PC-3 (cell line): ENCODE data around the gene AP1S1. TPM values are rescaled to one million over a fixed set of nuclear protein-coding genes. Genes with fewer than 3 reads are reported as not detected.
A peak's percentile ranks its signal among the peaks of the same experiment; 100 is the strongest.

ENCODE experiments used
- ATAC-seq: fragments of 200-7000 bp; cut with Tn5 transposase; 2 replicates; pipeline ENCODE4 v1.9.1; 2020; ENCODE audit warnings: mild to moderate bottlenecking, moderate library complexity
- BruUV-seq: library from RNA; stranded (reverse); fragments of 400-500 nt; replicated peaks from 2 replicates; lab custom pipeline; 2021; lab: Mats Ljungman, UMichigan
- CTCF ChIA-PET: fragments of 300-600 bp; sonication (Branson Sonifier 250); formaldehyde crosslinking; loops from one replicate; lab custom pipeline; 2022; ENCODE audit warnings: antibody characterized with exemption; lab: Charles Lee
- POLR2A ChIA-PET: fragments of 300-600 bp; sonication (Branson Sonifier 250); formaldehyde crosslinking; loops from one replicate; lab custom pipeline; 2022; ENCODE audit warnings: antibody characterized with exemption; ENCODE audit not compliant: unreplicated experiment; lab: Charles Lee
- DNase-seq: peaks from one replicate; pipeline ENCODE4 v3.0.0-alpha.2; 2015
- H2AFZ ChIP-seq: fragments of 300-600 bp; sonication (generic); 2 replicates; pipeline ENCODE4 v1.6.0; 2016; ENCODE audit warnings: antibody characterized with exemption, low read length
- H3F3A ChIP-seq: fragments of 300-600 bp; sonication (generic); one replicate; pipeline ENCODE4 v1.6.0; 2017; ENCODE audit warnings: antibody characterized with exemption, low read length, control low read depth, mild to moderate bottlenecking; ENCODE audit not compliant: unreplicated experiment
- H3K27ac ChIP-seq: fragments of 300-600 bp; sonication (generic); 2 replicates; pipeline ENCODE4 v1.5.1; 2016; ENCODE audit warnings: mild to moderate bottlenecking, low read length
- H3K27me3 ChIP-seq: fragments of 300-600 bp; sonication (generic); 2 replicates; pipeline ENCODE4 v1.6.1; 2016; ENCODE audit warnings: low read length, mixed read lengths
- H3K36me3 ChIP-seq: fragments of 300-600 bp; sonication (generic); 2 replicates; pipeline ENCODE4 v1.6.1; 2016; ENCODE audit warnings: low read depth, mixed run types, low read length, mixed read lengths
- H3K4me1 ChIP-seq: fragments of 300-600 bp; sonication (generic); 2 replicates; pipeline ENCODE4 v1.5.1; 2016; ENCODE audit warnings: low read length; ENCODE audit not compliant: insufficient read depth
- H3K4me2 ChIP-seq: fragments of 300-600 bp; sonication (generic); 2 replicates; pipeline ENCODE4 v1.6.0; 2016; ENCODE audit warnings: low read length
- H3K4me3 ChIP-seq: fragments of 300-600 bp; sonication (generic); 2 replicates; pipeline ENCODE4 v1.5.1; 2016; ENCODE audit warnings: mild to moderate bottlenecking, low read length, mixed read lengths
- H3K79me2 ChIP-seq: fragments of 300-600 bp; sonication (generic); 2 replicates; pipeline ENCODE4 v1.6.1; 2017; ENCODE audit warnings: low read length, mixed read lengths
- H3K9ac ChIP-seq: fragments of 300-600 bp; sonication (generic); 2 replicates; pipeline ENCODE4 v1.6.0; 2016; ENCODE audit warnings: mild to moderate bottlenecking, low read length
- H3K9me2 ChIP-seq: fragments of 300-600 bp; sonication (generic); replicated peaks from 2 replicates; pipeline ENCODE4 v1.6.1; 2016; ENCODE audit warnings: mixed run types, low read length, mixed read lengths
- H3K9me3 ChIP-seq: fragments of 300-600 bp; sonication (generic); 2 replicates; pipeline ENCODE4 v1.6.1; 2016; ENCODE audit warnings: low read length, mixed read lengths
- H4K20me1 ChIP-seq: fragments of 300-600 bp; sonication (generic); 2 replicates; pipeline ENCODE4 v1.6.1; 2016; ENCODE audit warnings: low read length, mixed read lengths
- EZH2 ChIP-seq: fragments of 300-600 bp; sonication (generic); IDR thresholded peaks from one replicate; pipeline ENCODE4 v1.6.1; 2017; ENCODE audit warnings: antibody characterized with exemption, mild to moderate bottlenecking, low read length; ENCODE audit not compliant: unreplicated experiment
- EZH2phosphoT487 ChIP-seq: fragments of 300-600 bp; sonication (generic); IDR thresholded peaks from 2 replicates; pipeline ENCODE4 v1.6.1; 2018; ENCODE audit warnings: mild to moderate bottlenecking, antibody characterized with exemption, low read length, borderline replicate concordance
- intact Hi-C: fragments of 100-400 bp; cut with micrococcal nuclease; formaldehyde crosslinking; loops from 2 replicates; pipeline ENCODE4 v1.9.0; 2023
- total RNA-seq: library from RNA; depleted of rRNA; stranded (reverse); fragments of >200 nt; gene quantifications from 2 replicates; pipeline ENCODE4 v1.2.3, GENCODE V29; 2014
- TF ChIP-seq, protein P1 (sequence below): fragments of 300-600 bp; sonication (generic); conservative IDR thresholded peaks from 2 replicates; pipeline ENCODE4 v1.5.1; 2017; ENCODE audit warnings: antibody characterized with exemption, low read depth, mild to moderate bottlenecking, low read length

Gene AP1S1
- total RNA-seq, 1 experiment from 2014 or later, result 190 TPM

DNA sequence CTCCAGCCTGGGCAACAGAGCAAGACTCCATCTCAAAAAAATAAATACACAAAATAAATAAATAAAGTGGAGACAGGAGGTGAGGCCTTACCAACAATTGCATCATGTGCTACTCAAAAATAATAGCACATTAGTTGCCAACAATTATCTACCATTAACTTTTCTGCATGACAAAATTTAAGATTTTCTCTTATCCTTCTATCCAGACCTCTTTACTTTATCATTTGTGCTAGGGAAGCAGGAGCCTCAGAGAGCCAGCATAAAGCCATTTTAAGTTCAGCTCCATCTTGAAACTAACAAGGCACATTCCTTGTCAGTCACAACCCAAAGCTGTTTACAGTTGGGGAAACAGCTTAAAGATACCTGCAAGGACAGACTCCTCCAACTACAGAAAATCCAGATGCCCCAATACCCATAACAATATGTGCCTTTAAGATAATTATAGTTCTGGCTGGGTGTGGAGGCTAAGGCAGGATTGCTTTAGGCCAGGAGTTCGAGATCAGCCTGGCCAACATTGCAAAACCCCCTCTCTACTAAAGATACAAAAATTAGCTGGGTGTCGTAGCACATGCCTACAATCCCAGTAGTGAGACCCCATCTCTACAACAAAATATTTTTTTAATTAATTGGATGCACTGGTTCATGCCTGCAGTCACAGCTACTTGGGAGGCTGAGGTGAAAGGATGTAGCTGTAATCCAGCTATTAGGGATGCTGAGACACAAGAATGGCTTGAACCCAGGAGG is 2.2 kb upstream of the AP1S1 start:
- CTCF ChIA-PET, result interaction anchor here (2.0 kb wide), 1 partner anchor 8 kb away, joined by 8 read pairs; no protein-coding TSS in a partner anchor
- no peaks in the 10 kb centered on the region for H3K27me3 ChIP-seq
- no peaks in the 10 kb centered on the region for H3K9me3 ChIP-seq
- ATAC-seq (no peak), DNase-seq (no peak)
- BruUV-seq, result no TSS peak
- H3K4me1 ChIP-seq, result peaks cover 19% of the 10 kb centered on the region
- no peak overlapping the region for H3K4me3 ChIP-seq
- H3K27ac ChIP-seq, result no peak overlapping the region
- TF ChIP-seq EZH2phosphoT487 (no peak), EZH2 (no peak)
- TF ChIP-seq, protein P1, sequence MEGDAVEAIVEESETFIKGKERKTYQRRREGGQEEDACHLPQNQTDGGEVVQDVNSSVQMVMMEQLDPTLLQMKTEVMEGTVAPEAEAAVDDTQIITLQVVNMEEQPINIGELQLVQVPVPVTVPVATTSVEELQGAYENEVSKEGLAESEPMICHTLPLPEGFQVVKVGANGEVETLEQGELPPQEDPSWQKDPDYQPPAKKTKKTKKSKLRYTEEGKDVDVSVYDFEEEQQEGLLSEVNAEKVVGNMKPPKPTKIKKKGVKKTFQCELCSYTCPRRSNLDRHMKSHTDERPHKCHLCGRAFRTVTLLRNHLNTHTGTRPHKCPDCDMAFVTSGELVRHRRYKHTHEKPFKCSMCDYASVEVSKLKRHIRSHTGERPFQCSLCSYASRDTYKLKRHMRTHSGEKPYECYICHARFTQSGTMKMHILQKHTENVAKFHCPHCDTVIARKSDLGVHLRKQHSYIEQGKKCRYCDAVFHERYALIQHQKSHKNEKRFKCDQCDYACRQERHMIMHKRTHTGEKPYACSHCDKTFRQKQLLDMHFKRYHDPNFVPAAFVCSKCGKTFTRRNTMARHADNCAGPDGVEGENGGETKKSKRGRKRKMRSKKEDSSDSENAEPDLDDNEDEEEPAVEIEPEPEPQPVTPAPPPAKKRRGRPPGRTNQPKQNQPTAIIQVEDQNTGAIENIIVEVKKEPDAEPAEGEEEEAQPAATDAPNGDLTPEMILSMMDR, result no peak
- H3K9ac ChIP-seq, result no peak overlapping the region
- H3F3A ChIP-seq, result no peaks in the 10 kb centered on the region
- no peak overlapping the region for H2AFZ ChIP-seq
- intact Hi-C loops, result no loop called here
- peaks cover 21% of the 10 kb centered on the region for H3K79me2 ChIP-seq
- H3K9me2 ChIP-seq, result no peaks in the 10 kb centered on the region
- H4K20me1 ChIP-seq, result no peaks in the 10 kb centered on the region
- no peak overlapping the region for H3K4me2 ChIP-seq
- peaks cover under 1% of the 10 kb centered on the region; the same call in 1 of the 2 replicates for H3K36me3 ChIP-seq
- POLR2A ChIA-PET, result no interaction called here

DNA sequence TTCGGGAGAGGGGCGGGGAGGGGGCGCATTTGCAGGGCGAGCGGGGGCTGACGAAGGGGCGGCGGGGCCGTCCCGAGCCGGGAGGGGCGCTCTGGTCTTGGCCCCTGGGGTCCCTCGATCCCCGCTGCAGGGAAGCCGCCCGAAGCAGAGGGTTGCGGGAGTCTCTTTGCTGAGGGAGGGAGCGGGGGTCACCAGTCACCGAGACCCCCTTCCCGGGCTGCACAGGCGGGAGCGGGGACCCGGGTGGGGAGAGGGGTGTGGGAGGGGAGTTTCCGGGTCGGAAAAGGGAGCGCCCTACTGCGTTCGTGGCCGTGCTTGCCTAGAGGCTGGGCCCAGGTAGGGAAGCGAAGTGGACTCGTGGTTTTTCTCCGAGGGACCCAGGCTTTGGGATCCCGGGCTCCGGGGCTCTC is 422 bp downstream of the AP1S1 start:
- H3F3A ChIP-seq, result no peaks in the 10 kb centered on the region
- no peak for DNase-seq
- intact Hi-C loops, result no loop called here
- peak overlapping the region; percentile 78 for H3K4me3 ChIP-seq
- H3K79me2 ChIP-seq, result peaks cover 21% of the 10 kb centered on the region
- H4K20me1 ChIP-seq, result no peaks in the 10 kb centered on the region
- CTCF ChIA-PET, result interaction anchor here (0.7 kb wide), 1 partner anchor 11 kb away, joined by 3 read pairs; no protein-coding TSS in a partner anchor
- peaks cover 34% of the 10 kb centered on the region for H3K4me1 ChIP-seq
- no peaks in the 10 kb centered on the region for H3K27me3 ChIP-seq
- H3K27ac ChIP-seq, result peak overlapping the region; percentile 29; the same call in 1 of the 2 replicates
- peak overlapping the region; percentile 93 for H3K9ac ChIP-seq
- peak overlapping the region; percentile 98 for H3K4me2 ChIP-seq
- H3K36me3 ChIP-seq, result peaks cover 9% of the 10 kb centered on the region; the same call in 1 of the 2 replicates
- peak overlapping the region; percentile 65; the same call in 1 of the 2 replicates for H2AFZ ChIP-seq
- H3K9me2 ChIP-seq, result no peaks in the 10 kb centered on the region
- BruUV-seq, result no TSS peak
- TF ChIP-seq, protein P1, result no peak
- TF ChIP-seq EZH2, result no peak
- no peak for TF ChIP-seq EZH2phosphoT487
- peak; percentile 43 for ATAC-seq
- H3K9me3 ChIP-seq, result no peaks in the 10 kb centered on the region
- POLR2A ChIA-PET, result no interaction called here
